HG03064 (cell line): ENCODE measurements around the gene ANO10.
"Not testable (repeated sequence)": the region's sequence is repeated elsewhere in the genome, so short reads cannot be mapped to it uniquely, and the experiment has no call there.

Experiments
- ATAC-seq: cut with Tn5 transposase; IDR thresholded peaks from one replicate; pipeline ENCODE4 v1.9.1; 2021; ENCODE audit warnings: low read depth; ENCODE audit not compliant: unreplicated experiment

The ANO10 gene

GRCh38 chr3:43484926-43485488 lies 136.8 kb downstream of the ANO10 start:
- no peak for ATAC-seq

GRCh38 chr3:43481375-43481774 lies 140.4 kb downstream of the ANO10 start:
- ATAC-seq: no peak

GRCh38 chr3:43478839-43479238 lies 143.0 kb downstream of the ANO10 start:
- ATAC-seq: not testable (repeated sequence)

GRCh38 chr3:43478118-43478785 lies 143.6 kb downstream of the ANO10 start:
- ATAC-seq: no peak

DNA sequence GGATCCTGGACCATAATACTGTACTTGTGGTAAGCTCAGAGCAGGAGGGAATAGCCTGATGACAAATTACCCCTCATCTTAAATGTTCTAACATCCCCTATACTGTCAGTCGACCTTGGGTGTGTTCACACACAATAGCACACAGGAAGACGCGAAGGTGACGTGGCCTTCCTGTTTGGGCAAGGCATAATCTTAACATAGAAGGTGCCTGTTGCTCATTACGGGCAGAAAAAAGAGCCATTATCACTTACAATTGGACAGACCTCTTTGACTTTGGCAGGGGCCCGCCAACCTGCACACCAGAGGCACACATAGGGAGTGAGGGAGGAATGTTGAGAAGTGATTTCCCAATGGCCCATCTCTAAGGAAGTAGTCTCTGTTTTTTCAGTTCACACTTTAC lies 144.2 kb downstream of the ANO10 start:
- no peak for ATAC-seq

GRCh38 chr3:43473737-43474136 lies 148.1 kb downstream of the ANO10 start:
- ATAC-seq: no peak

DNA sequence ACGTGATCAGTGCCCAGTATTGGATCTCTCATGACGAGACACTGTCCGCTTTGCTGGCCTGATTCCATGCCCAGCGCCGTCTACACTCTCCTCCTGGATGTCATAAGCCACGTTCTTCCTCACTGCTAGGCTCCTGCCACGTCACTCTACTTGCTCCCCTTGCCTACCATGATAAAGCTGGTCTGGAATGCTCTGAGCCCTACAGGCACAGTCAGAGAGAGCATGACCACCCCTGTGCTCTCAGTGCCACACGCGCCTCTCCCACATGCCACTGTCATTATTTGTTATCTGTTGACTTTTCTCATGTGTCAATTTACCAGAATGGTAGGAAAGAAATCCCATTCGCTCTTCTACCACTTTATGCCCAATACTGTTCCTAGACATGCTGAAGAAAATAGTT lies 148.6 kb downstream of the ANO10 start:
- no peak for ATAC-seq

DNA sequence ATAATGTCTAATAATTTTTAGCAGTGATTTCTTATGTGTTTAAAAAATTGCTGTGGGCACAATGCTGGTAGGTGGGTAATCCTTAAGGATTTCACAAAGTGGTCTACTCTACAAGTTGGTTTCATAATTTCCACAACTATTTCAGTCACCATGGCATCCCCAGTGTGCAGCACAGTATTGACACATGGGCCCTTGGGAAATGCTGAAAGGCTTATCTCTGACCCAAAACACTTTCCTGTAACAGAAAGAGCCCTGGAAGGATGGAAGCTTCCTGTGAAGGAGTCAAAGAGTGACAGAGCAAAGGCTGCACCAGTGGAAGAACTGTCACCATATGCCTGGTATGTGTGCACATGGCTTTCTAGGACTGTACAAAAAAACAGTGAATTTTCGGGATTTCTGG lies 153.7 kb downstream of the ANO10 start:
- ATAC-seq: no peak

GRCh38 chr3:43465109-43465508 lies 156.7 kb downstream of the ANO10 start:
- no peak for ATAC-seq

- not testable (repeated sequence) for ATAC-seq
Measured at GRCh38 chr3:43462566-43462965, 159.2 kb downstream of the ANO10 start.

- no peak for ATAC-seq
Measured at GRCh38 chr3:43461345-43461744, 160.5 kb downstream of the ANO10 start.

DNA sequence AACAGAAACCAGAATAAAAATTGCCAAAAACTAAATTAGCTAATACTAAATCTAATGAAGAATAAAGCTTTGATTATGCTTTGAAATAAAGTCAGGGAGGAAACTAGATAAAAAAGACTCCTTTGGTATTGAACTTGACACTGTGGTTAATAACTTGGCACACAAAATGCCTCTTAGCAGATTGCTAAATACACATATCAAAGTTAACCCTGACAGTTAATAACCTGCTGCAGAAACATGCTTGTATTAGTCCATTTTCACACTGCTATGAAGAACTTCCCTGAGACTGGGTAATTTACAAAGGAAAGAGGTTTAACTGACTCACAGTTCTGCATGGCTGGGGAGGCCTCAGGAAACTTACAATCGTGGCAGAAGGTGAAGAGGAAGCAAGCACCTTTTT lies 164.8 kb downstream of the ANO10 start:
- not testable (repeated sequence) for ATAC-seq

DNA sequence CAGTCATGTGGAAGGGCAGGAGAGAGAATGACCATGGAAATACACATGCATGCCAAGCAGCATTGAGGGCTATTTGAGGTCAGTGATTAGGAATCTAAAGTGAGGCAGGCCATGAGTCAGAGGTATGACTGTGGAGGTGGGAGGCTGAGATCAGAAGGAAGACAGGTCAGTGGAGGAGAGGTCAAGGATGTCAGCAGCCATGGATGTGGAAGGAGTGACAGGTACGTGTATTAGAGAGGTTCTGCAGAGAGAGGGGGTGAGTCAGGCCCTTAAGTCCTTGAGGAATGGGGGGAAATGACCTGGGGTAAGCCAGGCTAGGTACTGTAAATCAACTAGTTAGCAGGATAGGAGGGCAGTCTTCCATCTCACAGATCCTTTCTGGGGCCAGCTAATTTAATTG lies 166.6 kb downstream of the ANO10 start:
- ATAC-seq: no peak

DNA sequence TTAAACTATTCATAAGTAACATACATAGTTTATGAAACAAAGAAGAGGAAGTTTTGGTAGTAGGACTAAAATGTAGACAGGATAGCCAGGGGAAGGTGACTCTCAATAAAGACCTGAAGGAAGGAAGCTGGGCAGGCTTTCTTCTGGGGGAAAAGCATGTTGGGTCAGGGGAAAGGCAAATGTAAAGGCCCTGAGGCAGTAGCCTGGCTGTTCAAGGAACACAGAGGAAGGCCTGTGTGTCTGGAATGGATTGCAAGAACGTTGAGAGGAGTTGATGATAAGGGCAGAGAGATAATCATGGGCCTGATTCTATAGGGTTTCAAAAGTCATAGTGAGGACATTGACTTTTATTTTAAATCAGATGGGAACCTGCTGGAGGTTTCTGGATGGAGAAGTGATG lies 167.8 kb downstream of the ANO10 start:
- ATAC-seq: no peak

- no peak for ATAC-seq
Measured at GRCh38 chr3:43451670-43452254, 170.0 kb downstream of the ANO10 start.

- no peak for ATAC-seq
Measured at GRCh38 chr3:43448098-43448497, 173.7 kb downstream of the ANO10 start.

GRCh38 chr3:43445820-43446219 lies 176.0 kb downstream of the ANO10 start:
- no peak for ATAC-seq

DNA sequence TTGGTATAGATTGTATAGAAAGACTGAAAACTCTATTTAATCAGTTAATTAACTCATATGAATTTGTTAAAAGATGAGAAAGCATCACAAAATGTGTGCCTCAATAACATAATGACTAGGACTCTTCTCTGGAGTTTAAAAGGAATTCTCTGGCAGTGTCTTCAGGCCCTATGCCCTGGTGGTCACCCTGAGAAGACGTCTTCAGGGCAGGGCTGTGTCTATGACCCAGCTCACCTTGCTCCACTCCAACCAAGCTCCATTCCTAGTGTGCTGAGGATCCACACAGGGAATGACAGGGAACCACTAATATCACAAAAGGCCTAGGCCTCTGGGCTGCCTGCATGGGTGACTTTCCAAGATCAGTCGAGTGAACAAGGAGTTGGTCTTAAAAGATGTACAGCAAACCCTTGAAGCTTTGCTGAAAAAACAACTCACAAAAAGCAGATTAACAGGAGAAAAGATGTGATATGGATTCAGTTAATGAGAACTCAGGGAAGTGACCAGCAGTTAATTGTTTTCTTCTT lies 178.9 kb downstream of the ANO10 start:
- ATAC-seq: no peak

DNA sequence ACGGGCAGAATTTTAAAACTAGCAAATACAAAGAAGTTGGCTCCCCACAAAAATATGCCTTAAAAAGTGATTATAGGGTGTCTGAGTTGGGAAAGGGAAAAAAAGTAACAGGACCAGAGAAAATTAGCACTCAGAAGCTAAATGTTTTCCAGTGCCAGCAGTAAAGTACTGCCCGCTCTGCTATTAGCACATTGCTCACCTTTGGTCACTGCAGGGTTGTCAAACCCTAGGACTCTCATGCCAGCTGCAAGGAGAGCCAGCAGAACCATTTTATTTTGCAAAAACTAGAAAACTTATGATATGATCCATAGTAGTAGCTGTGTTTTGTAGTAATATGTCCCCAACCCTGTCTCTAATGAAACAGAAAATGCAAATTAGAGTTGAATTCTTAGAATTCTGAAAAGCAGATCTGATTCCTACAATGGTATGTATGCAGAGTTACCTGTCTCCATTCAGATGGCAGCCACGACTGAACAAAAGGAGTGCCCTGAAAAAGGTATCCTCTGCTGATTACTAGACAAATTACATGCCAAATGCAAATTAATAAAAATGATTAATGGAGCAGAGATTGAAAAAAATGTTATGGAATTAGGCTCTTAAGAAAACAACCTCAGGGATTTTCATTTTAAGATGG lies 185.2 kb downstream of the ANO10 start:
- no peak for ATAC-seq

DNA sequence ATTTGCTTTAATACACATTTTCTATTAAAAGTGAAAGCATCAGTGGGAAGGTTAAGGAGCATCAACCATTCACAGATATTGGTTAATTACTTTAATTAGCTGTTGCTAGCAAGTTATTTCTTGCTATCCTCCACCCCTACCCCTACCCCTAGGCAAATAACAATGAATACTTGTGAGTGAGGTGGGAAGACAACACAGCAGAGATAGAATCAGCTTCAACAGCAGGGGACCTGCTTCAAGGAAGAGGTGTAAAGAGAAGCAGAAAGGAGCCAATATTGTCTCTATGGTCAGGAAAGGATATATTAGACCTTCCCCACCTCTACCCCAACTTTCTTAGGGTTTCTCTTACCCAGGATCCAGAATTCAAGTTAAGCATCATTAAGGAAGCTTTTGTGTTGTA lies 186.1 kb downstream of the ANO10 start:
- ATAC-seq: no peak

DNA sequence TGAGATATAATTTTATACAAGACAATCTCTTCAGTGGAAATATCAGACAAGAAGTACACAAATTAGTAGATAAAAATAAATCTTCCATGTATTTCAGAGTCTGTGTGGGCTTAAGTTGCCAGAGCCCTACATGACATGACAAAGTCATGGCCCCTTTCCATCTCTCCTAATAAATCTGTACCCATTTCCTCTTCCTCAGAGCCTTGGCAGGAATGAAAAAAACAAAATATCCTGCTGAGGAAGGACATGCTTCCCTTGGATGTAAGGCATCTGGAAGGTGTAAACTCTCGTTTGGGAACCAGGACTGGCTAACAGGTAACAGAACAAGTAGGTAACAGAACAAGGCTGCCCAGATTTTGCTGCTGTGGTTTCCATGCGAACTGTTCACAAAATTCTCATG lies 187.4 kb downstream of the ANO10 start:
- ATAC-seq: no peak

- ATAC-seq: no peak
Measured at GRCh38 chr3:43432462-43432861, 189.3 kb downstream of the ANO10 start.
